Neural crest cell (in vitro differentiated cells): ENCODE results near the gene CD101. TPM values are rescaled to one million over a fixed set of nuclear protein-coding genes. Genes with fewer than 3 reads are reported as not detected.

Experiments used
- DNase-seq: peaks from one replicate; pipeline ENCODE4 v3.0.0; 2021; ENCODE audit warnings: low read depth, mixed read lengths, low spot score
- H3K27ac Mint-ChIP-seq: one replicate; pipeline ENCODE4 v1.8.0; 2021; ENCODE audit warnings: mild to moderate bottlenecking, mixed read lengths; ENCODE audit not compliant: unreplicated experiment
- H3K27me3 Mint-ChIP-seq: 2 replicates; pipeline ENCODE4 v1.8.0; 2021; ENCODE audit warnings: low read depth, mild to moderate bottlenecking, mixed read lengths
- H3K36me3 Mint-ChIP-seq: 2 replicates; pipeline ENCODE4 v1.8.0; 2021; ENCODE audit warnings: low read depth, mild to moderate bottlenecking, mixed read lengths
- H3K4me1 Mint-ChIP-seq: 2 replicates; pipeline ENCODE4 v1.8.0; 2021; ENCODE audit warnings: mixed read lengths
- H3K4me3 Mint-ChIP-seq: one replicate; pipeline ENCODE4 v1.8.0; 2021; ENCODE audit warnings: mild to moderate bottlenecking, mixed read lengths
- H3K9me3 Mint-ChIP-seq: 2 replicates; pipeline ENCODE4 v1.8.0; 2021; ENCODE audit warnings: mixed read lengths
- total RNA-seq: library from RNA; stranded (reverse); gene quantifications from 2 replicates; pipeline ENCODE4 v1.2.1, GENCODE V29; 2021
- TF ChIP-seq, protein P1 (sequence below): fragments of 200-600 bp; sonication (generic); conservative IDR thresholded peaks from 2 replicates; pipeline ENCODE4 v1.5.0; 2021; ENCODE audit warnings: antibody characterized with exemption, mild to moderate bottlenecking

Gene CD101
- total RNA-seq, 1 donor from 2014 or later: 3.7 TPM

DNA sequence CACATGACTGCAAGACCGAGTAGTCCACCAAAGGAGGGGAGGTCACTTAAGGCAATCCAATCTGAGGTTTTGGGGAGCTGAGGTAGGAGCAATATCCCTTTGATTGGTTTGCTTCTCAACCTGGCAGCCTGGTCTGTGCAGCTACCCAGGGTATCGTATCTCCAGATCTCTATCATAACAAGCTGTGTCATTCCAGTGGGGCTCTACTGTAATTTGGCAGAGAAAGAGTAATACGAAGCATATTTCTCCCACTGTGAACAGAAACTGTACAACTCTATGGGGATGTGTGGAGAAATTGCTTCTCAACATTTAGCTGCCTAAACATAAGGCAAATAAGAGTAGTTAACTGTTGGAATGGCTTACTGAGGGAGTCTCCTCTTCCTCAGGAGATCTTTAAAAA, 20.6 kb downstream of the CD101 start:
- Mint-ChIP-seq H3K27ac (no peak overlapping the region), H3K4me3 (no peak overlapping the region), H3K9me3 (no peaks in the 10 kb centered on the region), H3K4me1 (peaks cover 8% of the 10 kb centered on the region), H3K27me3 (no peaks in the 10 kb centered on the region), H3K36me3 (peaks cover 3% of the 10 kb centered on the region)
- TF ChIP-seq, protein P1, sequence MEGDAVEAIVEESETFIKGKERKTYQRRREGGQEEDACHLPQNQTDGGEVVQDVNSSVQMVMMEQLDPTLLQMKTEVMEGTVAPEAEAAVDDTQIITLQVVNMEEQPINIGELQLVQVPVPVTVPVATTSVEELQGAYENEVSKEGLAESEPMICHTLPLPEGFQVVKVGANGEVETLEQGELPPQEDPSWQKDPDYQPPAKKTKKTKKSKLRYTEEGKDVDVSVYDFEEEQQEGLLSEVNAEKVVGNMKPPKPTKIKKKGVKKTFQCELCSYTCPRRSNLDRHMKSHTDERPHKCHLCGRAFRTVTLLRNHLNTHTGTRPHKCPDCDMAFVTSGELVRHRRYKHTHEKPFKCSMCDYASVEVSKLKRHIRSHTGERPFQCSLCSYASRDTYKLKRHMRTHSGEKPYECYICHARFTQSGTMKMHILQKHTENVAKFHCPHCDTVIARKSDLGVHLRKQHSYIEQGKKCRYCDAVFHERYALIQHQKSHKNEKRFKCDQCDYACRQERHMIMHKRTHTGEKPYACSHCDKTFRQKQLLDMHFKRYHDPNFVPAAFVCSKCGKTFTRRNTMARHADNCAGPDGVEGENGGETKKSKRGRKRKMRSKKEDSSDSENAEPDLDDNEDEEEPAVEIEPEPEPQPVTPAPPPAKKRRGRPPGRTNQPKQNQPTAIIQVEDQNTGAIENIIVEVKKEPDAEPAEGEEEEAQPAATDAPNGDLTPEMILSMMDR: no peak
- no peak for DNase-seq

DNA sequence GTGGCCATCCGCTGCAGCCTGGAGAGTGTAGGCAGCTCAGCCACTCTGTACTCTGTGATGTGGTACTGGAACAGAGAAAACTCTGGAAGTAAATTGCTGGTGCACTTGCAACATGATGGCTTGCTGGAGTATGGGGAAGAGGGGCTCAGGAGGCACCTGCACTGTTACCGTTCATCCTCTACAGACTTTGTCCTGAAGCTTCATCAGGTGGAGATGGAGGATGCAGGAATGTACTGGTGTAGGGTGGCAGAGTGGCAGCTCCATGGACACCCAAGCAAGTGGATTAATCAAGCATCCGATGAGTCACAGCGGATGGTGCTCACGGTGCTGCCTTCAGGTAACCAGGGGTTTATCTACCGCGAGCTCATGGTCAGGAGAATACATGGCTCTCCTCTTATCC, 24.0 kb downstream of the CD101 start:
- H3K9me3 Mint-ChIP-seq: no peaks in the 10 kb centered on the region
- DNase-seq: no peak
- TF ChIP-seq, protein P1: no peak
- no peaks in the 10 kb centered on the region for H3K27me3 Mint-ChIP-seq
- no peak overlapping the region for H3K4me3 Mint-ChIP-seq
- H3K36me3 Mint-ChIP-seq: peaks cover 3% of the 10 kb centered on the region
- no peak overlapping the region for H3K27ac Mint-ChIP-seq
- no peaks in the 10 kb centered on the region for H3K4me1 Mint-ChIP-seq

DNA sequence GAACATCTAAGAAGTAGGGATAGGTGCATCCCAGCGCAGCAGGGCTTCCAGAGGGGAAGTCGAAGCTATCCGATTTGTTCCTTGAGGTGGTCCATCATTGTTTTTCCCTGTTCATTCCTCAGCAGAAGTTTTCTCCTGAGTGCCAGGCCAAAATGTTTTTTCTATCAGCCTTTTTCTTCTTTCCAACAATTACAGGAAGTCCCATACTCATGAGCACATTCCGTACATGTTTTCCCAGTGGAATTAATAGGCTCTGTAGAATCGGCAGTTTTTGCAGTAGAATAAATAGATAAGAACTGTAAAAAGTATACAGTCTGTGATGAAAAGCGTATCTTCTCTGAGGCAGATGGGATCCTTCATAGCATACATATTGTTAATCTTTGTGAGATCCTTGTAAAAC, 24.8 kb downstream of the CD101 start:
- Mint-ChIP-seq H3K27me3 (no peaks in the 10 kb centered on the region), H3K4me1 (no peaks in the 10 kb centered on the region), H3K9me3 (no peaks in the 10 kb centered on the region), H3K27ac (peak overlapping the region; percentile 12), H3K36me3 (no peaks in the 10 kb centered on the region), H3K4me3 (no peak overlapping the region)
- TF ChIP-seq, protein P1: no peak
- no peak for DNase-seq

DNA sequence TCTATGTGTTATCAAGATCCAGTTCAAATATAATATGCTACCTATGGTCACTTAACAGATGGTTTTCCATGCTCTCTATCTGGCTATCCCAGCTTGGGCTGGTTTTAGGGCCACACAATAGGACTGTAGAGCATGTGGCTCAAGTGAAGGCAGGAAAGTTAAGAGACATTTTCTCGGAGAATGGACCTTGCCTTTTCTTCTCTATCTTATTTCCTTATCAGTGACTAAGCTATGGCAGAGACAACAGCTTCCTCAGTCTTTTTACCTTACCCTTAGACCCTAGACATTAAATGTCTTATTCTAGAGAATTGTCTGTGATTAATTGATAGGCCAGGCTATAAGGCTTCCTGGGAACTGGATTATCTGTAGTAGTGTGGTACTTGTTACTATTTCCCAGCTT, 28.1 kb downstream of the CD101 start:
- Mint-ChIP-seq H3K4me3 (no peak overlapping the region), H3K9me3 (no peaks in the 10 kb centered on the region), H3K27ac (no peak overlapping the region)

DNA sequence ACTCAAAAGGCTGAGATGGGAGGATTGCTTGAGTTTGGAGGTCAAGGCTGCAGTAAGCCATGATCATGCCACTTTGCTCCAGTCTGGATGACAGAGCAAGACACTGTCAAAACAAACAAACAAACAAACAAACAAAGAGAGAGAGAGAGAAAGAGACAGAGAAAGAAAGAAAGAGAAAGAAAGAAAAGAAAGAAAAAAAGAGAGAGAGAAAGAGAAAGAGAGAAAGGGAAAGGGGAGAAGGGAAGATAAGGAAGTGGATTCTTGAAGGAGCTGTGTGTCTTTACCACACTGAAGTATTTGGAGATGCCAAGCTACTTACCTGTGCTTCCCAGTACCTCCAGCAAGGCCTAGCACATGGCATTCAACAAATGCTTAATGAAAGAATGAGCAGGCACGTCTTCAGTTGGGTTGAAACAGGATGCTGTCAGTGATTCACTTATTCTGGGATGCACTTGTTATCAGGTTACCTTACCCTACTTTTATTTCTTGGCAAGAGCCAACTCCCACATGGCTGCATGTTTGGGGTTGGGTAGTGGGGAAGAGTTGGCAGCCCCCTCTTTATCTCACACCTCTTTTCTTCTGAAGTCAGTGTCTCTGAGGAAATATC, 28.8 kb downstream of the CD101 start:
- Mint-ChIP-seq H3K9me3 (no peaks in the 10 kb centered on the region), H3K4me1 (peaks cover 32% of the 10 kb centered on the region), H3K27me3 (no peaks in the 10 kb centered on the region), H3K4me3 (no peak overlapping the region), H3K36me3 (no peaks in the 10 kb centered on the region), H3K27ac (peak overlapping the region; percentile 90)
- TF ChIP-seq, protein P1: no peak
- no peak for DNase-seq

More for the DNA sequence above, 28.1 kb downstream of the CD101 start:
- TF ChIP-seq, protein P1: no peak
- H3K4me1 Mint-ChIP-seq: peaks cover 27% of the 10 kb centered on the region
- no peak for DNase-seq
- H3K36me3 Mint-ChIP-seq: no peaks in the 10 kb centered on the region
- H3K27me3 Mint-ChIP-seq: no peaks in the 10 kb centered on the region

DNA sequence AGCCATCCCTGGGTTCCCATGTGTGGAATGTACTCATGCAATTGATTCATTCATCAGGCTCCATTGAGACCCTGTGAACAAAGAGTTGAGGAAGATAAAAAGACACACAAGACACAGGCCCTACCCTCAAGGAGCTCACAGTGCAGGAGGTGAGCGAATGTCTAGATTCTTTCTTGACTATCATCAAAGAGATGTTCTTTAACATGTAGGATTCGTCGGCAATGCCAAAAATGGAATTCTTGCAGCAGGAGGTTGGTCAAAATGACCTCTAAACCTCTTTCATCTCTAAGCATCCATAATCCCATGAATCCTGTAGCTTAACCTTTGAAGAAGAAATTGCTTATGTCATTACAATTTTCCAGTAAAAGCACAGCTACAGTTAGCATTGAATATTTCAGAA, 30.7 kb downstream of the CD101 start:
- H3K9me3 Mint-ChIP-seq: no peaks in the 10 kb centered on the region
- no peaks in the 10 kb centered on the region for H3K27me3 Mint-ChIP-seq
- no peak for DNase-seq
- no peak overlapping the region for H3K4me3 Mint-ChIP-seq
- H3K4me1 Mint-ChIP-seq: peaks cover 32% of the 10 kb centered on the region
- no peak overlapping the region for H3K27ac Mint-ChIP-seq
- no peaks in the 10 kb centered on the region for H3K36me3 Mint-ChIP-seq
- TF ChIP-seq, protein P1: no peak
